ENCODE results near the gene DNAAF6. TPM values are rescaled to one million over a fixed set of nuclear protein-coding genes. Genes with fewer than 3 reads are reported as not detected.

DNAAF6 gene
- total and polyA plus RNA-seq, 2 donors (not counting 3 experiments of a cell fraction or from before 2014, with no cell fraction given), result not detected

- Histone ChIP-seq H3K79me2 (ENCODE audit: control insufficient read depth, insufficient read depth, low read length) (no peaks in the 10 kb centered on the region), H3K4me3 (replicated peaks in 1 of 3; ENCODE audit: insufficient read depth in 1 of 3, low read depth in 1 of 3, low read length in 3 of 3) (no peak overlapping the region), H3K9me1 (replicated peaks; ENCODE audit: control insufficient read depth, extremely low read depth, insufficient read depth, low read length) (no peaks in the 10 kb centered on the region), H3K36me3 (ENCODE audit: control insufficient read depth in 2 of 2, extremely low read depth in 1 of 2, insufficient read depth in 2 of 2, low read length in 2 of 2) (no peaks in the 10 kb centered on the region), H2AFZ (ENCODE audit: low read depth, low read length) (no peak overlapping the region), H3K27me3 (ENCODE audit: control insufficient read depth in 2 of 2, insufficient read depth in 2 of 2, low read length in 2 of 2) (no peaks in the 10 kb centered on the region), H4K20me1 (replicated peaks; ENCODE audit: control insufficient read depth, extremely low read depth, insufficient read depth, low read length) (no peaks in the 10 kb centered on the region), H3K4me1 (ENCODE audit: control insufficient read depth, extremely low read depth, insufficient read depth, low read length) (no peaks in the 10 kb centered on the region), H3K9ac (replicated peaks; ENCODE audit: extremely low read depth, insufficient read depth, low read length) (no peak overlapping the region), H3K27ac (ENCODE audit: insufficient read depth, low read depth, low read length) (no peak overlapping the region), H3K4me2 (ENCODE audit: insufficient read depth, low read length) (no peak overlapping the region), H3K9me3 (replicated peaks; ENCODE audit: control insufficient read depth, insufficient read depth, low read length) (no peaks in the 10 kb centered on the region)
- intact Hi-C loops (cut with micrococcal nuclease) (no loop called here), dilution Hi-C loops (cut with MboI; ENCODE audit: extremely low pct_ligation_motif_present, low sequenced_read_pairs) (no loop called here)
- FAIRE-seq (no peak), DNase-seq (ENCODE audit: low read depth, low spot score) (no peak)
- TF ChIP-seq EZH2 (IDR thresholded peaks at IDR 0.05; ENCODE audit: borderline replicate concordance, low read depth, low read length, severe bottlenecking), result no peak
- no peak for TF ChIP-seq MAX (IDR thresholded peaks at IDR 0.05; ENCODE audit: insufficient read depth, insufficient read length)
- TF ChIP-seq JUN (IDR thresholded peaks at IDR 0.05; ENCODE audit: borderline replicate concordance, insufficient read depth, insufficient read length, low read depth), result no peak
- no peak for TF ChIP-seq MYC (IDR thresholded peaks at IDR 0.05; ENCODE audit: low read depth, low read length)
- TF ChIP-seq GATA2 (IDR thresholded peaks at IDR 0.05; ENCODE audit: insufficient read depth, insufficient read length, low read depth, low read length), result no peak
- TF ChIP-seq POLR2A (IDR thresholded peaks at IDR 0.05; ENCODE audit: low read depth, low read length), result no peak
- no peak for TF ChIP-seq FOS (IDR thresholded peaks at IDR 0.05; ENCODE audit: borderline replicate concordance, insufficient read depth, low read length)
- no peak for TF ChIP-seq POLR2AphosphoS5 (IDR thresholded peaks at IDR 0.05; ENCODE audit: insufficient read depth, low read depth, low read length)
- no peak for TF ChIP-seq CTCF (IDR thresholded peaks at IDR 0.05; ENCODE audit: extremely low read depth in 1 of 2, insufficient read depth in 1 of 2, low read depth in 1 of 2, low read length in 2 of 2)
- CTCF ChIA-PET, result no interaction called here
- POLR2A ChIA-PET, result no interaction called here
- no TSS peak for BruUV-seq (replicated peaks)
Observed at GRCh38 chrX:107167163-107167921, 39.1 kb upstream of the DNAAF6 start.

Measured in endothelial cell of umbilical vein (primary cell).